GM23338 (cell line): Measurements from ENCODE around the gene SPINT3. TPM values are rescaled to one million over a fixed set of nuclear protein-coding genes. Genes with fewer than 3 reads are reported as not detected.

Source experiments
- ATAC-seq: fragments of 200-7000 bp; cut with Tn5 transposase; 3 replicates; pipeline ENCODE4 v1.9.1; 2020
- DNase-seq: peaks from one replicate; pipeline ENCODE4 v3.0.0-alpha.2; 2015; ENCODE audit warnings: low spot score
- H2AFZ ChIP-seq: fragments of 200-600 bp; sonication (generic); 2 replicates; pipeline ENCODE4 v1.8.0; 2016; ENCODE audit warnings: antibody characterized with exemption, mild to moderate bottlenecking, moderate library complexity
- H3F3A ChIP-seq: fragments of 200-600 bp; sonication (generic); replicated peaks from 2 replicates; pipeline ENCODE4 v1.8.0; 2017; ENCODE audit warnings: antibody characterized with exemption, mixed run types, low read depth
- H3K27ac ChIP-seq: fragments of 200-600 bp; sonication (generic); 2 replicates; pipeline ENCODE4 v1.6.1; 2016; ENCODE audit warnings: low read depth
- H3K27me3 ChIP-seq: fragments of 200-600 bp; sonication (generic); 2 replicates; pipeline ENCODE4 v1.8.0; 2016; ENCODE audit warnings: mild to moderate bottlenecking, mixed run types, moderate library complexity; ENCODE audit not compliant: insufficient read depth
- H3K36me3 ChIP-seq: fragments of 200-600 bp; sonication (generic); 2 replicates; pipeline ENCODE4 v1.8.0; 2016; ENCODE audit warnings: mild to moderate bottlenecking; ENCODE audit not compliant: insufficient read depth
- H3K4me1 ChIP-seq: fragments of 200-600 bp; sonication (generic); 2 replicates; pipeline ENCODE4 v1.8.0; 2016; ENCODE audit warnings: mild to moderate bottlenecking, moderate library complexity; ENCODE audit not compliant: insufficient read depth
- H3K4me2 ChIP-seq: fragments of 200-600 bp; sonication (generic); 2 replicates; pipeline ENCODE4 v1.7.1; 2017; ENCODE audit warnings: mixed run types
- H3K4me3 ChIP-seq: fragments of 200-600 bp; sonication (generic); 2 replicates; pipeline ENCODE4 v1.6.1; 2016; ENCODE audit warnings: mixed run types
- H3K79me2 ChIP-seq: fragments of 200-600 bp; sonication (generic); replicated peaks from 2 replicates; pipeline ENCODE4 v1.8.0; 2017; ENCODE audit warnings: mild to moderate bottlenecking; ENCODE audit not compliant: insufficient read depth
- H3K9me2 ChIP-seq: fragments of 200-600 bp; sonication (generic); 2 replicates; pipeline ENCODE4 v1.8.0; 2017; ENCODE audit not compliant: insufficient read depth
- H4K20me1 ChIP-seq: fragments of 200-600 bp; sonication (generic); replicated peaks from 2 replicates; pipeline ENCODE4 v1.8.0; 2017; ENCODE audit warnings: mild to moderate bottlenecking; ENCODE audit not compliant: insufficient read depth
- H3K27ac Mint-ChIP-seq: 2 replicates; pipeline ENCODE4 v1.8.0; 2020; ENCODE audit warnings: inconsistent platforms, mild to moderate bottlenecking, moderate library complexity, mixed read lengths
- H3K27me3 Mint-ChIP-seq: 3 replicates; pipeline ENCODE4 v1.8.0; 2022; ENCODE audit warnings: low read depth, mild to moderate bottlenecking, moderate library complexity, mixed read lengths, inconsistent platforms; ENCODE audit not compliant: insufficient read depth, poor library complexity
- H3K36me3 Mint-ChIP-seq: 3 replicates; pipeline ENCODE4 v1.8.0; 2021; ENCODE audit warnings: low read depth, mild to moderate bottlenecking, inconsistent platforms, moderate library complexity, mixed read lengths
- H3K4me1 Mint-ChIP-seq: 3 replicates; pipeline ENCODE4 v1.8.0; 2020; ENCODE audit warnings: mild to moderate bottlenecking, inconsistent platforms, mixed read lengths
- H3K4me3 Mint-ChIP-seq: 3 replicates; pipeline ENCODE4 v1.8.0; 2021; ENCODE audit warnings: moderate library complexity, mild to moderate bottlenecking, inconsistent platforms, mixed read lengths
- H3K9me3 Mint-ChIP-seq: 3 replicates; pipeline ENCODE4 v1.8.0; 2020; ENCODE audit warnings: moderate library complexity, mild to moderate bottlenecking, inconsistent platforms, mixed read lengths
- CREB1 ChIP-seq: fragments of 250-450 bp; sonication (Bioruptor Pico); IDR thresholded peaks from 2 replicates; pipeline ENCODE4 v1.5.0; 2020; ENCODE audit warnings: low read depth, mild to moderate bottlenecking, moderate library complexity
- ETS1 ChIP-seq: IDR thresholded peaks from 2 replicates; pipeline ENCODE4 v1.6.1; 2016; ENCODE audit warnings: antibody characterized with exemption
- EZH2phosphoT487 ChIP-seq: fragments of 200-600 bp; sonication (generic); IDR thresholded peaks from one replicate; pipeline ENCODE4 v1.8.1; 2018; ENCODE audit warnings: antibody characterized with exemption; ENCODE audit not compliant: unreplicated experiment
- JUNB ChIP-seq: IDR thresholded peaks from one replicate; pipeline ENCODE4 v1.6.1; 2016; ENCODE audit warnings: antibody characterized with exemption; ENCODE audit not compliant: unreplicated experiment
- NANOG ChIP-seq: IDR thresholded peaks from 2 replicates; pipeline ENCODE4 v1.6.1; 2016; ENCODE audit warnings: antibody characterized with exemption, borderline replicate concordance
- POLR2AphosphoS5 ChIP-seq: IDR thresholded peaks from 2 replicates; pipeline ENCODE4 v1.6.1; 2016; ENCODE audit warnings: antibody characterized with exemption, low read depth
- STAT1 ChIP-seq: IDR thresholded peaks from one replicate; pipeline ENCODE4 v1.6.1; 2016; ENCODE audit warnings: antibody characterized with exemption; ENCODE audit not compliant: unreplicated experiment
- ZNF114 ChIP-seq: fragments of 250-450 bp; sonication (Bioruptor Pico); IDR thresholded peaks from 2 replicates; pipeline ENCODE4 v1.5.0; 2020; ENCODE audit warnings: mild to moderate bottlenecking, moderate library complexity
- ZNF331 ChIP-seq: fragments of 250-450 bp; sonication (Bioruptor Pico); IDR thresholded peaks from 2 replicates; pipeline ENCODE4 v1.5.0; 2020; ENCODE audit warnings: low read depth, mild to moderate bottlenecking, moderate library complexity
- ZNF462 ChIP-seq: fragments of 250-450 bp; sonication (Bioruptor Pico); IDR thresholded peaks from 2 replicates; pipeline ENCODE4 v1.5.0; 2020; ENCODE audit warnings: mild to moderate bottlenecking, moderate library complexity
- polyA plus RNA-seq: library from polyadenylated mRNA; unstranded; fragments of >200 nt; fragmentation: Nextera tagmentation; extraction: Ambion mirVana; gene quantifications from 2 replicates; pipeline ENCODE4 v1.2.1, GENCODE V29; 2016
- total RNA-seq: library from RNA; depleted of rRNA; stranded (reverse); fragments of >200 nt; shearing (Covaris generic); gene quantifications from 2 replicates; pipeline ENCODE4 v1.2.3, GENCODE V29; 2014
- TF ChIP-seq, protein P1 (sequence below): IDR thresholded peaks from one replicate; pipeline ENCODE4 v1.6.1; 2018; ENCODE audit warnings: antibody characterized with exemption; ENCODE audit not compliant: unreplicated experiment

The SPINT3 gene
- total and polyA plus RNA-seq, 2 experiments from 2014 or later, result not detected

DNA sequence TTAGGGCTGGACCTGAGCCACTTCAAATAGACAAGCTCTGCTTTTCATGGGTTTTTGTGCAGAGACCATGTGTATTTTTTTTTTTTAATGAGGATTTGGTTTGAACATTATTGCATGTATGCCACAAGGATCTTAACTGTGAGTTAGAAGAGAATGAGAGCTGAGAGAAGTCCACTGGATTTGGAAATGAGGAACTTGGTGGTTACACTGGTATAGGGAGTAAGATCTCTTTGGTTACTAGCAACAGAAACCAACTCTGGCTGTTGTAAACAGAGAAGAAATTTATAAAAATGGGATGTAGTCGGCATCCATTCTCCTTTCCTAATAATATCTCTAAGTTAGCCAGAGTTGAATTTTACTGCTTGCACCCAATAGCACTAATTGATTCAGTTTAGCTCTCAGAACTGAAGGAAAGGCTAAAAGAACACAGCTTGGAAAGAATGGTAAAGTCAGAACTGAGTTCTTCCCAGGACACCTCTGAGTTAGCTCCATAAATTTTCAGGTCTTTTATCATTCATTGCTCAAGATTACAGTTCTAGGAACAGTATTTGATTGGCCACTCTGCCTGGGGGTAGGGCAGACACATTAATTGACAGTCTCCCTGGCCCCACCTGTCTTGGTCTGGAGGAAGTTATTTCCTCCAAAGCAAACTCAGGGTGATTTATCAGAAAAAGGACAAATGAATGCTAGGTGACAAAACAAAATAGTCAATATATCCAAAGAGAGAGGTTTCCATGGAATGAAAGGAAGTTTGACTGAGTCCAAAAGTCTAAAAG lies 49.7 kb downstream of the SPINT3 start:
- H3K4me2 ChIP-seq, result no peak overlapping the region
- no peaks in the 10 kb centered on the region for H3K9me2 ChIP-seq
- H3F3A ChIP-seq, result peaks cover 4% of the 10 kb centered on the region; the same call in 1 of the 2 replicates
- no peak for TF ChIP-seq JUNB
- Mint-ChIP-seq H3K4me1 (peaks cover 22% of the 10 kb centered on the region), H3K4me3 (no peak overlapping the region), H3K36me3 (no peaks in the 10 kb centered on the region), H3K27me3 (peaks cover 15% of the 10 kb centered on the region), H3K27ac (no peak overlapping the region), H3K9me3 (no peaks in the 10 kb centered on the region)
- no peak overlapping the region for H3K4me3 ChIP-seq
- no peak overlapping the region for H3K27ac ChIP-seq
- ATAC-seq (no peak), DNase-seq (peak; percentile 32)
- H3K79me2 ChIP-seq, result no peaks in the 10 kb centered on the region
- H4K20me1 ChIP-seq, result no peaks in the 10 kb centered on the region
- no peak overlapping the region for H2AFZ ChIP-seq
- no peaks in the 10 kb centered on the region for H3K36me3 ChIP-seq
- peaks cover 11% of the 10 kb centered on the region; the same call in 1 of the 2 replicates for H3K27me3 ChIP-seq
- H3K4me1 ChIP-seq, result peaks cover 21% of the 10 kb centered on the region

- peaks cover 16% of the 10 kb centered on the region for H3K4me1 ChIP-seq
- Mint-ChIP-seq H3K4me1 (peaks cover 18% of the 10 kb centered on the region), H3K9me3 (no peaks in the 10 kb centered on the region), H3K27ac (no peak overlapping the region), H3K4me3 (no peak overlapping the region), H3K27me3 (peaks cover 6% of the 10 kb centered on the region), H3K36me3 (no peaks in the 10 kb centered on the region)
- no peak overlapping the region for H3K4me3 ChIP-seq
- ATAC-seq (no peak), DNase-seq (no peak)
- no peaks in the 10 kb centered on the region for H4K20me1 ChIP-seq
- no peak overlapping the region for H2AFZ ChIP-seq
- H3K27ac ChIP-seq, result no peak overlapping the region
- H3K79me2 ChIP-seq, result no peaks in the 10 kb centered on the region
- no peak overlapping the region for H3K4me2 ChIP-seq
- no peaks in the 10 kb centered on the region for H3F3A ChIP-seq
- H3K9me2 ChIP-seq, result no peaks in the 10 kb centered on the region
- peaks cover 4% of the 10 kb centered on the region; the same call in 1 of the 2 replicates for H3K27me3 ChIP-seq
- no peaks in the 10 kb centered on the region for H3K36me3 ChIP-seq
- TF ChIP-seq JUNB (no peak), CREB1 (CRISPR knock-in tag) (no peak), EZH2phosphoT487 (no peak), NANOG (no peak), ETS1 (no peak), STAT1 (no peak), ZNF462 (CRISPR knock-in tag) (no peak), ZNF331 (CRISPR knock-in tag) (no peak), ZNF114 (CRISPR knock-in tag) (no peak), POLR2AphosphoS5 (no peak)
- TF ChIP-seq, protein P1, sequence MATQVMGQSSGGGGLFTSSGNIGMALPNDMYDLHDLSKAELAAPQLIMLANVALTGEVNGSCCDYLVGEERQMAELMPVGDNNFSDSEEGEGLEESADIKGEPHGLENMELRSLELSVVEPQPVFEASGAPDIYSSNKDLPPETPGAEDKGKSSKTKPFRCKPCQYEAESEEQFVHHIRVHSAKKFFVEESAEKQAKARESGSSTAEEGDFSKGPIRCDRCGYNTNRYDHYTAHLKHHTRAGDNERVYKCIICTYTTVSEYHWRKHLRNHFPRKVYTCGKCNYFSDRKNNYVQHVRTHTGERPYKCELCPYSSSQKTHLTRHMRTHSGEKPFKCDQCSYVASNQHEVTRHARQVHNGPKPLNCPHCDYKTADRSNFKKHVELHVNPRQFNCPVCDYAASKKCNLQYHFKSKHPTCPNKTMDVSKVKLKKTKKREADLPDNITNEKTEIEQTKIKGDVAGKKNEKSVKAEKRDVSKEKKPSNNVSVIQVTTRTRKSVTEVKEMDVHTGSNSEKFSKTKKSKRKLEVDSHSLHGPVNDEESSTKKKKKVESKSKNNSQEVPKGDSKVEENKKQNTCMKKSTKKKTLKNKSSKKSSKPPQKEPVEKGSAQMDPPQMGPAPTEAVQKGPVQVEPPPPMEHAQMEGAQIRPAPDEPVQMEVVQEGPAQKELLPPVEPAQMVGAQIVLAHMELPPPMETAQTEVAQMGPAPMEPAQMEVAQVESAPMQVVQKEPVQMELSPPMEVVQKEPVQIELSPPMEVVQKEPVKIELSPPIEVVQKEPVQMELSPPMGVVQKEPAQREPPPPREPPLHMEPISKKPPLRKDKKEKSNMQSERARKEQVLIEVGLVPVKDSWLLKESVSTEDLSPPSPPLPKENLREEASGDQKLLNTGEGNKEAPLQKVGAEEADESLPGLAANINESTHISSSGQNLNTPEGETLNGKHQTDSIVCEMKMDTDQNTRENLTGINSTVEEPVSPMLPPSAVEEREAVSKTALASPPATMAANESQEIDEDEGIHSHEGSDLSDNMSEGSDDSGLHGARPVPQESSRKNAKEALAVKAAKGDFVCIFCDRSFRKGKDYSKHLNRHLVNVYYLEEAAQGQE, result no peak
Observed at GRCh38 chr20:45463709-45464108, 51.7 kb downstream of the SPINT3 start.
